Right kidney (tissue), 9 donors: ENCODE results near the gene LILRA2.
"Not testable (repeated sequence)": the region's sequence is repeated elsewhere in the genome, so short reads cannot be mapped to it uniquely, and the experiment has no call there.

Experiments used
- DNase-seq: peaks from one replicate; pipeline ENCODE4 v3.0.0-alpha.2; 2016
- long read RNA-seq, 8 donors: transcript quantifications; one replicate each; lab custom pipeline, GENCODE V29; 2026

The LILRA2 gene
- long read RNA-seq, donor 1 = 0 reads
- long read RNA-seq, donor 2 = 0 reads
- long read RNA-seq, donor 3 = 0 reads
- long read RNA-seq, donor 4 = 0 reads
- long read RNA-seq, donor 5 = 0 reads
- long read RNA-seq, donor 6 = 0 reads
- long read RNA-seq, donor 7 = 0 reads
- long read RNA-seq, donor 8 = 0 reads

GRCh38 chr19:54573330-54573872 is at the start of gene LILRA2:
TSS of gene LILRA2 (plus strand) at chr19:54573790. CDS start at chr19:54573879, 89 bp downstream.
- DNase-seq = no peak

- no peak for DNase-seq
These were observed 48.0 kb upstream of the LILRA2 start for GRCh38 chr19:54525636-54526035.

GRCh38 chr19:54526972-54527371 is 46.6 kb upstream of the LILRA2 start:
- DNase-seq = no peak

GRCh38 chr19:54530866-54531265 is 42.7 kb upstream of the LILRA2 start:
- no peak for DNase-seq

GRCh38 chr19:54532528-54532927 is 41.1 kb upstream of the LILRA2 start:
- DNase-seq = no peak

GRCh38 chr19:54533476-54533875 is 40.1 kb upstream of the LILRA2 start:
- DNase-seq = no peak

- no peak for DNase-seq
These were observed 39.4 kb upstream of the LILRA2 start for GRCh38 chr19:54534156-54534555.

- DNase-seq = no peak
These were observed 38.0 kb upstream of the LILRA2 start for GRCh38 chr19:54535601-54536000.

- DNase-seq = no peak
These were observed 36.6 kb upstream of the LILRA2 start for GRCh38 chr19:54536956-54537355.

GRCh38 chr19:54541712-54542111 is 31.9 kb upstream of the LILRA2 start:
- DNase-seq = no peak

- DNase-seq = no peak
These were observed 24.8 kb upstream of the LILRA2 start for GRCh38 chr19:54548806-54549205.

GRCh38 chr19:54549224-54549623 is 24.4 kb upstream of the LILRA2 start:
- no peak for DNase-seq

- DNase-seq = no peak
These were observed 22.3 kb upstream of the LILRA2 start for GRCh38 chr19:54551293-54551692.

GRCh38 chr19:54551950-54552912 is 21.4 kb upstream of the LILRA2 start:
- DNase-seq = no peak

- DNase-seq = no peak
These were observed 20.7 kb upstream of the LILRA2 start for GRCh38 chr19:54552913-54553310.

GRCh38 chr19:54554006-54554405 is 19.6 kb upstream of the LILRA2 start:
- no peak for DNase-seq

- DNase-seq = no peak
These were observed 18.7 kb upstream of the LILRA2 start for GRCh38 chr19:54554896-54555295.

- DNase-seq = no peak
These were observed 17.4 kb upstream of the LILRA2 start for GRCh38 chr19:54556194-54556593.

GRCh38 chr19:54558339-54558738 is 15.3 kb upstream of the LILRA2 start:
- no peak for DNase-seq

- no peak for DNase-seq
These were observed 12.7 kb upstream of the LILRA2 start for GRCh38 chr19:54560881-54561385.

- no peak for DNase-seq
These were observed 11.8 kb upstream of the LILRA2 start for GRCh38 chr19:54561840-54562239.

- not testable (repeated sequence) for DNase-seq
These were observed 10.4 kb upstream of the LILRA2 start for GRCh38 chr19:54563206-54563605.

GRCh38 chr19:54570316-54570715 is 3.3 kb upstream of the LILRA2 start:
- no peak for DNase-seq
